Activated CD8-positive, alpha-beta T cell treated with anti-CD3 and anti-CD28 coated beads, Interleukin-2, amount 10 ng/mL, durations not matched to agents 7 days and 5 days (primary cell): ENCODE results near the gene JAG1. TPM values are rescaled to one million over a fixed set of nuclear protein-coding genes. Genes with fewer than 3 reads are reported as not detected.

Experiments
- ATAC-seq: fragments of 150-1000 bp; cut with Tn5 transposase; one replicate; pipeline ENCODE4 v1.10.0; 2021; ENCODE audit warnings: moderate library complexity
- CTCF ChIA-PET: fragments of 350-600 bp; sonication (Branson Sonifier 250); formaldehyde crosslinking; loops from one replicate; lab custom pipeline; 2021; ENCODE audit warnings: antibody characterized with exemption; lab: Charles Lee
- POLR2A ChIA-PET: fragments of 350-600 bp; sonication (Branson Sonifier 250); formaldehyde crosslinking; loops from one replicate; lab custom pipeline; 2021; ENCODE audit warnings: antibody characterized with exemption; lab: Charles Lee
- DNase-seq: peaks from one replicate; pipeline ENCODE4 v3.0.0-alpha.2; 2020
- H3K27ac Mint-ChIP-seq: one replicate; pipeline ENCODE4 v1.8.0; 2021; ENCODE audit warnings: mild to moderate bottlenecking, mixed read lengths
- H3K27me3 Mint-ChIP-seq: one replicate; pipeline ENCODE4 v1.8.0; 2021; ENCODE audit warnings: low read depth, mixed read lengths
- H3K36me3 Mint-ChIP-seq: one replicate; pipeline ENCODE4 v1.8.0; 2021; ENCODE audit warnings: low read depth, mixed read lengths
- H3K4me1 Mint-ChIP-seq: one replicate; pipeline ENCODE4 v1.8.0; 2021; ENCODE audit warnings: low read depth, mixed read lengths
- H3K4me3 Mint-ChIP-seq: one replicate; pipeline ENCODE4 v1.8.0; 2021; ENCODE audit warnings: mild to moderate bottlenecking, mixed read lengths
- H3K9me3 Mint-ChIP-seq: one replicate; pipeline ENCODE4 v1.8.0; 2022; ENCODE audit warnings: mixed read lengths; ENCODE audit not compliant: insufficient read depth
- total RNA-seq, 2 experiments: library from RNA; stranded (reverse); gene quantifications; one replicate each; pipeline ENCODE4 v1.2.3, GENCODE V29; 2021

The JAG1 gene
- total RNA-seq, 2 experiments from 2014 or later, result 0.16 to 0.34 TPM

DNA sequence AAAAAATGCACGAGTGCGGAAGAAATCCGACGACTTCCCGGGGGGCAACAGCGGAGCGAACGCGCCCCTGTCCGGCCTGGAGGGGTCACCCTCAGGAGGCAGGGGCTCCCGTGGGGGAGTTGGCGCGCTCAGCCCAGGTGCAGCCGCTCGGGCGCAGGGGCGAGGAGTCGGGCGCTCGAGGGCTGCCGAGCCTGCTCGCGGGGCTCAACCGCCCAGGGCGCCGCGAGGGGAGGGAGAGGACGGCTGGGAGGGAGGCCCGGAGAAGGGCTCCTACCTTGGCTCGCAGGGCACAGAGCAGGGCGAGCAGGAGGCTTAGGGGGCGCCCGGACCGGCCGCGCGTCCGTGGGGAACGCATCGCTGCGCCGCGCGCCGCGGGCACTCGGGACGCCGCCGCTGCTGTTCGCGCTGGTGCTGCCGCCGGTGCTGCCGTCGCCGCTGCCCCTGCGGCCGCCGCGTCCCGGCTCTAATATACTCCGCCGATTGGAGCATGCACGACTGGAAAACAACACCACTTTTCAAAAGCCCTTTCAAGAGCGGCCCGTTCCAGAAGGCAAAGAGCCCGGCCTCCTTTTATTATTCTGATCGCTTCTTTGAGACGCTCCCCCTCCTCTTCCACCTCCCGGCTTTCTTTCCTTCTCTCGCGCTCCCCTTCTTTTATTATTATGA is 490 bp downstream of the JAG1 start:
- Mint-ChIP-seq H3K27me3 (peaks cover 46% of the 10 kb centered on the region), H3K4me1 (peaks cover 27% of the 10 kb centered on the region), H3K27ac (peak overlapping the region; percentile 79), H3K36me3 (peaks cover 2% of the 10 kb centered on the region), H3K4me3 (peak overlapping the region; percentile 85), H3K9me3 (no peaks in the 10 kb centered on the region)
- DNase-seq (peak; percentile 38), ATAC-seq (peak; percentile 9)
- ChIA-PET POLR2A (interaction anchor here (0.6 kb wide), 1 partner anchor 10 kb away, joined by 4 read pairs; no protein-coding TSS in a partner anchor), CTCF (interaction anchor here (1.6 to 1.7 kb wide), 2 partner anchors 115 to 246 kb away, joined by 3 to 6 read pairs; no protein-coding TSS in a partner anchor)

DNA sequence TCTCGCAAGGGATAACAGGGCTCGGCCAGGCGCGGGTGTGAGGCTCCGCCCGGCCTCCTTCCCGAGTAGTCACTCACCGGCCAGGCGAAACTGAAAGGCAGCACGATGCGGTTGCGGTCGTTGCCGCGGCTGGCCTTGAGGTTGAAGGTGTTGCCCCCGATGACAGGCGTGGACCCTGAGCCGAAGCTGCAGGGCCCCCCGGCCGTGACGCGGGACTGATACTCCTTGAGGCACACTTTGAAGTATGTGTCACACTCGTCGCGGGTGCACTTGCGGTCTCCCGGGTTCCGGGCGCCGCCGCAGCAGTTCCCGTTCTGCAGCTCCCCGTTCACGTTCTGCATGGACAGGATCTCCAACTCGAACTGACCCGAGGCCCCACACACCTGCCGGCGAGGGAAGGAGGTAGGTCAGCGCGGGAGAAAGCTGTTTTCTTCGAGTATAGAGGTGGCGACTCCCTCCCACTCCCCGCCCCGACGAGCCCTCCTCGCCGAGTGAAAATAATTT is 1.1 kb downstream of the JAG1 start:
- peak overlapping the region; percentile 78 for H3K4me3 Mint-ChIP-seq
- H3K27me3 Mint-ChIP-seq, result peaks cover 42% of the 10 kb centered on the region
- H3K36me3 Mint-ChIP-seq, result peaks cover 2% of the 10 kb centered on the region
- ATAC-seq (peak; percentile 25), DNase-seq (peak; percentile 72)
- H3K27ac Mint-ChIP-seq, result peak overlapping the region; percentile 57
- ChIA-PET CTCF (interaction anchor here (1.9 to 2.8 kb wide), 3 partner anchors 10 to 120 kb away, joined by 7 to 15 read pairs (median 8); no protein-coding TSS in a partner anchor), POLR2A (no interaction called here)
- H3K4me1 Mint-ChIP-seq, result peaks cover 27% of the 10 kb centered on the region
- no peaks in the 10 kb centered on the region for H3K9me3 Mint-ChIP-seq

DNA sequence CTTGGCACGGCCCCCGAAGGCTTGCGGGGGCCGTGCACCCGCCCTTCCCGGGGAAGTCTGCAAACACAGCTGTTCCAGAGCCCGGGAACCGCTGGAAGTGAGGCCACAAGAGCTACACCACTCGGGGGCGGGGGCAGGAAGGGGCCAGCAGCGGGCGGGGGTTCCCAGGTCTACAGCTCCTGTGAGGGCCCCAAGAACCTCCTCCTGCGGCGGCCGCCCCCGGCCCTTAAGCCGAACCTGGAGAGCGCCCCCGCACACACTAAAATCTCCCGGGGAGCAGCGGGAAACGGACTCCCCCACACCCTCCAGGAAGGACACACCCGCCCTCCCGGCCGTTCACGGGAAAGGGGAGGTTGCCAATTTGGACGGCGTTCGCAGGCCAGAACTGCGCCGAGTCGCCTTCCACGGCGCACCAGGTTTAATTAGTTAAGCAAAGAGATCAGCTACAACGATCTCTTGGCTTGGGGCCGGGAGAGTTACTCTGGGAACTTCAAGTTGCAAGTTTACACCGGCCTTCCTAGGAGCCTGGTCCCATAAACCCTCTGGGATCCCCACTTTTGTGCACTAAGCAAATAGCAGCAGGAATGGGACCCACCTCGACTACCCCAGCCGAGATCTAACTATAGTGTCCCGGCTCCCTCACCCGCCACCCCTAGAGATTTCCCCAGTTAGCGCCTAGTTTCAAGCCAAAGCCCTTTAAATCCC is 1.7 kb downstream of the JAG1 start:
- Mint-ChIP-seq H3K27ac (no peak overlapping the region), H3K36me3 (peaks cover 2% of the 10 kb centered on the region), H3K27me3 (peaks cover 39% of the 10 kb centered on the region), H3K4me3 (peak overlapping the region; percentile 78), H3K9me3 (no peaks in the 10 kb centered on the region), H3K4me1 (peaks cover 27% of the 10 kb centered on the region)
- ChIA-PET CTCF (interaction anchor here (0.5 to 2.8 kb wide), 12 partner anchors 11 to 642 kb away, joined by 3 to 15 read pairs (median 5); partner anchors contain the start of gene SLX4IP), POLR2A (interaction anchor here (1.4 kb wide), 1 partner anchor 114 kb away, joined by 4 read pairs; no protein-coding TSS in a partner anchor)
- ATAC-seq (no peak), DNase-seq (peak; percentile 28)

DNA sequence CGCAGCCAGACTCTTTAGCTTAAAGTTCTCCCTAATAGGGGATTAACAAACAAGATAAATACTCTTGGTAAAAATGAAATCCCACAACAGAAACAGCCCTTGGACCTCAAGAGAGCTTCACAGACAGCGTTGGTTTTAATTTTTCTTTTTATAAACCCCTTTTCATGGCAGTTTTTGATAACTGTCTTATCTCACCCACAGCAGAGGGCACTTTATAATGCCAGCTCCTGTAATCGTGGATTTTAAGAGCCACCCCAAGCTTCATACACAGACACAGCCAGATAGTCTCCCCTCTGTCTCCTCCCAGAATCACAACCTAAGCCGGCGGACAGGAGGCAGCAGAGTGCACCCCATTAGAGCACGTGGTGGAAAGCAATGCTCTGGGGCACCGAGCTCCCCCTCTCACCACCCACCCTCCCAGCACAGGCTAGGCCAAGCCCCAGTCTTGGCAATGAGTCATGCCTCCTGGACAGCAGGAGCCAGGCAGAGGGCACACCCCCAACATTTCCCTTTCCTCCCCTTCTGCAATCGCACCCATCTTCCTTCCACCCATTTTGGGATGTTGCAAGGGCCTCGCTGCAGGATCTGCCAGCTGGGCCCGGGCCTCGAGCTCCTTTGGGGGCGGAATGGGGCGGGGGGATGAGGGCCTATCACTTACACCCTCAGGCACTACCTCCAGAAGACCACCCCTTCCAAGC is 2.4 kb downstream of the JAG1 start:
- POLR2A ChIA-PET, result interaction anchor here (1.4 kb wide), 1 partner anchor 113 kb away, joined by 4 read pairs; no protein-coding TSS in a partner anchor
- Mint-ChIP-seq H3K4me1 (peaks cover 27% of the 10 kb centered on the region), H3K4me3 (no peak overlapping the region), H3K27ac (no peak overlapping the region), H3K9me3 (no peaks in the 10 kb centered on the region), H3K36me3 (peaks cover 2% of the 10 kb centered on the region), H3K27me3 (peaks cover 35% of the 10 kb centered on the region)
- DNase-seq (peak; percentile 64), ATAC-seq (peak; percentile 15)
- CTCF ChIA-PET, result interaction anchor here (1.0 to 2.8 kb wide), 12 partner anchors 12 to 244 kb away, joined by 3 to 15 read pairs (median 5); partner anchors contain the start of gene SLX4IP

DNA sequence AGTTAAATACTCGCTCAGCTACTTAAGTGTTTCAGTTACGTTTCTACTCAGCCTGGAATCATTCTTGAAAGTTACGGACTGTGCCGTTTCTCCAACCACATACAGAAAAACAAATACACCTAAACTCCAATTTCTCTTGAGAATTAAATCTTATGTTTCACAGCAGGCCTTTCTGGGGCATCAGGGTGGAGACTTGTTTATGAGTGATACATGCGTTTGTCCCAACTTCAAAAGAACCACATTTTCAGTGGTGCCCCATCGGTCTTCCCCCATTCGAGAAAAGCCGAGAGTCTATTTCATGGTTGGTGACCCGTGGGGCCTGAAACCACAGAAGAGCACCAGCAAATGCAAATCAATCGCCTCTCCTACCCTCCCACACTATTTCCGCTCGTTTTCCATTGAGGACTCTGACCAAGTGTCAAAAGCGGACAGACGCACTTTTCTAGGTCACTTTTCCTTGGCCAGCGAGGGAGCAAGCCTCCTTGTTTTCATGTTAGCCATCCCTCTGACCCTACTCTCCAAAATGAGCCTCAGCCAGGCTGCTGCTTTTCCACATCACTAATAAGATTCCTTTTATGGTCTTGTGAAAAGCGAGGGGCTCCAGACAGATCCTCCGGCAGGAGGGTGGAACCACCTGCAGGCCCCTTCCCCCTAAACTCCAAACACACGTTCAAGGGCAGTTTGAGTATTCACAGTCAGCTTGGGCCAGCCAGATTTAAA is 3.1 kb downstream of the JAG1 start:
- H3K27ac Mint-ChIP-seq, result no peak overlapping the region
- ATAC-seq (no peak), DNase-seq (no peak)
- H3K36me3 Mint-ChIP-seq, result peaks cover 2% of the 10 kb centered on the region
- no peak overlapping the region for H3K4me3 Mint-ChIP-seq
- ChIA-PET CTCF (interaction anchor here (1.0 to 2.8 kb wide), 11 partner anchors 12 to 243 kb away, joined by 3 to 15 read pairs (median 6); partner anchors contain the start of gene SLX4IP), POLR2A (interaction anchor here (1.4 kb wide), 1 partner anchor 112 kb away, joined by 4 read pairs; no protein-coding TSS in a partner anchor)
- H3K27me3 Mint-ChIP-seq, result peaks cover 31% of the 10 kb centered on the region
- H3K9me3 Mint-ChIP-seq, result no peaks in the 10 kb centered on the region
- H3K4me1 Mint-ChIP-seq, result peaks cover 27% of the 10 kb centered on the region

DNA sequence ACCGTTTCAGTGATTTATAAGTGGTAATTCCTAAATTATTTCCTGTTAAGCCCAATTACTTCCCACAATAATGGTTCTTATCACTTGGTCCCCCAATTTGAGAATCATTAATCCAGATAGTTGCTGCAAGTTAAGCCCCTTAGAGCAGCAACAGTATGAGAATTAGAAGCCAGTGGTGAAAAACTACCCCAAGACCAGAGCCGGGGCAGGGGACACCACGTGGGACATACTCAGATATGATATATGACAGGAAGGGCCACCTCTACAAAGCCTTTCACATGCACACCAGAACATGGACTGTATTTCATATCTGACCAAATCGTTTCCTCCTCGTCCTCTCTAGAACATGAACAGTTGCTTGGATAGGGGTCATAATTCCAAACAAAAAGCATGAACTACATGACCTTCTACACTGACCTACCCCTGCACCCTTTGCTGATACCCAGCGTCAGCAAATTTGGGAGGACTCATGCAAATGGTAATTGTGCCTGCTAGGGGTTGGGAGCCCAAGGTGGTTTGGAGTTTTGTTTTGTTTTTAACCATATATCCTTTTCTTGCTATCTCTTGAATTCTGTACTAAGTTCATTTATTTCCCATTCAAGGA is 3.9 kb downstream of the JAG1 start:
- peaks cover 24% of the 10 kb centered on the region for H3K27me3 Mint-ChIP-seq
- H3K4me3 Mint-ChIP-seq, result no peak overlapping the region

DNA sequence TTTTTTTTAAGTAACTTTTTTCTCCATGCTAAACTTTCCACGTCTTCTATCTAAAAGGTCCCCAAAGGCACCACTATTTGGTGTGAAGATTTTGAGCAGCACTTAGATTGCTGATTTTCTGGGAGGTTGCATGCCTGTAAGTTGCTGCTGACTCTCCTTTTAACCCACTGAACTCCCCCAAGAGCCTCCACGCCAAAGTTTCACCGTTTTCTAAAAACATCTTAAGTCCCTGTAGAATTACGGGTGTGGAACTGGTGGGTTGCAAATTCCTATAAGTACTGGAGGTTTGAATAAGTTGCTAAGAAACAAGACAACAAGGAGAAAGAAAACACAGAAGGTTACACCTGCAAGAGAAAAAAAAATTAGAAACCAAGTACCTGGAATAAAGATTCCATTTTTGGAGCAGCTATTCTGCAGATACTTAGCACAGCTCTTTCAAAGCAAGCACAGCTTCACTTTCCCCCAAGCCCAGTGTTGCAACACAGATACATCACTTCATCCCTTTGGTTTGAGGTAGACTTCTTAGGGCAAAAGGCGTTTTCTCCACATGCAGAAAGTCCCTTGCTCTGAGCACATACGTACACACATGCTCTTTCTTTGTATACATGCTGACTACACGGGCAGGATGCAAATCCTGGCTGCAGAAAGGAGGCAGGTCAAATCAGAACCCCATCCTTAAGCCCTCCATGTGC is 5.0 kb downstream of the JAG1 start:
- Mint-ChIP-seq H3K9me3 (no peaks in the 10 kb centered on the region), H3K27me3 (peaks cover 25% of the 10 kb centered on the region), H3K27ac (no peak overlapping the region), H3K36me3 (peaks cover 2% of the 10 kb centered on the region), H3K4me3 (no peak overlapping the region), H3K4me1 (peaks cover 22% of the 10 kb centered on the region)
- ChIA-PET POLR2A (no interaction called here), CTCF (no interaction called here)
- no peak for ATAC-seq
- no peak for DNase-seq

More for the DNA sequence above, 3.9 kb downstream of the JAG1 start:
- Mint-ChIP-seq H3K4me1 (peaks cover 22% of the 10 kb centered on the region), H3K36me3 (peaks cover 2% of the 10 kb centered on the region), H3K27ac (no peak overlapping the region), H3K9me3 (no peaks in the 10 kb centered on the region)
- no peak for ATAC-seq
- DNase-seq, result no peak
- ChIA-PET CTCF (interaction anchor here (1.2 to 2.8 kb wide), 2 partner anchors 11 to 17 kb away, joined by 3 to 15 read pairs; no protein-coding TSS in a partner anchor), POLR2A (no interaction called here)

DNA sequence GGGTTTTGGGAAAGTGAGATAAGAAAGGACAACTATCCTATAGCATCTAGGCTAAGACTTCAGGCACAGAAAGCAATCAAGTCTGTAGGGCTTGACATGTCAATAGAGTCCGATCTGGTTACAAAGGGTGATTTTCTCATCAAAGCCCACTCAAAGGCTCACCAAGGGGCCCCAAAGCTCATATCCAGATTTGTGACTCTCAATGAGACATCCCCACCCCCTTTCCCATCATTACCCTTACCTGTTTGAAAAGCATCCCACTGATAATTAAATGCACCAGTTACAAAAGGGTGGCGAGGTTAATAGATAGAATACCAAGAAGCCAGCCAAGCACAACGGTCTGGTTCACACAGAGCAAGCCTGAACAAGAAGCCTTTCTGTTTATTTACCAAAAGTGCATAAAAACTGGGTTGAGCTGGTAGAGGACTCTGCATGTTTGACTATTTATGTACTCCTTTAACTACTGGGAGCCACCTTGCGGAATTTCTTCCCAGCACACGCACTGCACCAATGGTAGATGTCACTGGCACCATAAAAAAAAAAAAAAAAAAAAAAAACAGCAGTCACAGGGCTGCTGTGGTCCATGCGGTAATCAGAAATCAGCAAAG is 6.1 kb downstream of the JAG1 start:
- H3K27ac Mint-ChIP-seq, result no peak overlapping the region
- H3K4me3 Mint-ChIP-seq, result no peak overlapping the region
- peaks cover 2% of the 10 kb centered on the region for H3K36me3 Mint-ChIP-seq
- CTCF ChIA-PET, result no interaction called here
- no peaks in the 10 kb centered on the region for H3K9me3 Mint-ChIP-seq
- H3K27me3 Mint-ChIP-seq, result peaks cover 31% of the 10 kb centered on the region
- DNase-seq (no peak), ATAC-seq (no peak)
- H3K4me1 Mint-ChIP-seq, result peaks cover 15% of the 10 kb centered on the region
- POLR2A ChIA-PET, result no interaction called here

DNA sequence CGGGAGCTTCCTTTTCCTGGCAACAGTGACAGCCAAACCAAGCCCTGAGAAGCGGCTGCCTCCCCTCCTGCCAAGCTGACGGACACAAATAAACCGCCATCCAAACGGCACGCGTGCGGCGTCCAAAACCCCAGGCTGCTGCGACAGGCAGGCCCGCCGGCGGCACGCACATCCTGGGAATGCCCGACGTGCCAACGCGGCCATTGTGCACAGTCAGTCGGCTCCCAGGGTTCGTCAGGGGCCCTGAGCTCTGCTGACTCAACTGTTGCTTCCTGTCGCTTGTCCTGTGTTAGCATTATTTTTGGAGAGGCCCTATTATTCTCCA is 6.8 kb downstream of the JAG1 start:
- CTCF ChIA-PET, result no interaction called here
- H3K9me3 Mint-ChIP-seq, result no peaks in the 10 kb centered on the region
- no peak overlapping the region for H3K4me3 Mint-ChIP-seq
- DNase-seq (no peak), ATAC-seq (no peak)
- POLR2A ChIA-PET, result no interaction called here
- no peak overlapping the region for H3K27ac Mint-ChIP-seq
- H3K27me3 Mint-ChIP-seq, result peaks cover 31% of the 10 kb centered on the region
- peaks cover 2% of the 10 kb centered on the region for H3K36me3 Mint-ChIP-seq
- peaks cover 9% of the 10 kb centered on the region for H3K4me1 Mint-ChIP-seq
